ENCODE measurements around the gene PCSK1. TPM values are rescaled to one million over a fixed set of nuclear protein-coding genes. Genes with fewer than 3 reads are reported as not detected.

The PCSK1 gene
- total RNA-seq, 1 experiment from 2014 or later = not detected

DNA sequence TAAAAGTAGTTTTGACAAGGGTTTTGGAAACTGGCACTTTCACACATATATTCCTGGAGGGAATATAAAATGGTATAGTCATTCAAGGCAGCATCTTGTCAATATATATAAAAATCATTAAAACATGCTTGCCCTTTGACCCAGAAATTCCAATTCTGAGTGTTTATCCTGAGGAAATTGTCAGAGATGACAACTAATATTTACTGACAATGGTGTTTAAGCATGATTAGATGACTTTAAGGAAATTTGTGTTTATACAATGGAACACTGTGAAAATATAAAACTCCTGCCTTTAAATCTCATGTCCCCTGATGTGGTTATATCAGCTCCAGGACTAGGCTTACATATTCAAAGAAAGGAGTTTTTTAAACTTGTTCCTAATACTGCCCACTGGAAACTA lies 25.6 kb downstream of the PCSK1 start:
- ChIA-PET POLR2A (no interaction called here), RAD21 (ENCODE audit: low non-redundant PET in 1 of 2, low total read pairs in 2 of 2, uncharacterized antibody in 2 of 2, unreplicated experiment in 2 of 2) (no interaction called here), CTCF (no interaction called here)
- Histone ChIP-seq H3K4me1 (ENCODE audit: control insufficient read depth in 1 of 2, insufficient read depth in 2 of 2, low read length in 2 of 2) (no peaks in the 10 kb centered on the region), H3K9me3 (ENCODE audit: control insufficient read depth in 1 of 2, insufficient read depth in 1 of 2, low read depth in 1 of 2, low read length in 2 of 2) (no peaks in the 10 kb centered on the region), H3K9ac (ENCODE audit: low read length) (no peak overlapping the region), H3K27me3 (ENCODE audit: insufficient read depth, low read length) (peaks cover 45% of the 10 kb centered on the region), H3K4me2 (ENCODE audit: low read length) (no peak overlapping the region), H3K27ac (ENCODE audit: low read depth, low read length) (no peak overlapping the region), H3K9me2 (ENCODE audit: insufficient read depth) (no peaks in the 10 kb centered on the region), H4K20me1 (ENCODE audit: insufficient read depth) (no peaks in the 10 kb centered on the region), H3K79me2 (ENCODE audit: insufficient read depth, low read length) (no peaks in the 10 kb centered on the region), H2AFZ (ENCODE audit: low read depth, low read length, poor library complexity, severe bottlenecking) (no peak overlapping the region), H3K4me3 (replicated peaks in 1 of 2; ENCODE audit: low read depth in 1 of 2, low read length in 2 of 2) (no peak overlapping the region), H3K36me3 (ENCODE audit: control insufficient read depth in 1 of 2, insufficient read depth in 2 of 2, low read length in 2 of 2) (no peaks in the 10 kb centered on the region)
- no TSS peak for BruUV-seq (replicated peaks)
- DNase-seq (ENCODE audit: low read depth, low spot score) = no peak
- ATAC-seq = no peak
- intact Hi-C loops (cut with micrococcal nuclease) = no loop called here
- TF ChIP-seq SP1 (IDR thresholded peaks at IDR 0.05; ENCODE audit: low read depth) (no peak), POLR2AphosphoS5 (IDR thresholded peaks at IDR 0.05; ENCODE audit: low read depth, low read length) (no peak), ELF1 (IDR thresholded peaks at IDR 0.05; ENCODE audit: borderline replicate concordance, low read depth) (no peak), SIN3A (IDR thresholded peaks at IDR 0.05; ENCODE audit: low read depth) (no peak), RAD21 (IDR thresholded peaks at IDR 0.05; ENCODE audit: low read depth) (no peak), CEBPB (IDR thresholded peaks at IDR 0.05; ENCODE audit: low read depth) (no peak), ZNF274 (IDR thresholded peaks at IDR 0.05; ENCODE audit: low read depth, low read length) (no peak), CBX3 (IDR thresholded peaks at IDR 0.05; ENCODE audit: low read depth) (no peak), SRF (IDR thresholded peaks at IDR 0.05; ENCODE audit: low read depth) (no peak), EZH2 (IDR thresholded peaks at IDR 0.05) (no peak), TCF7L2 (IDR thresholded peaks at IDR 0.05; ENCODE audit: borderline replicate concordance, extremely low read depth, insufficient read depth, insufficient read length) (no peak), JUND (IDR thresholded peaks at IDR 0.05) (no peak), EZH2phosphoT487 (IDR thresholded peaks at IDR 0.05; ENCODE audit: borderline replicate concordance) (no peak), ZFX (IDR thresholded peaks at IDR 0.05) (no peak)
- TF ChIP-seq, protein P1, sequence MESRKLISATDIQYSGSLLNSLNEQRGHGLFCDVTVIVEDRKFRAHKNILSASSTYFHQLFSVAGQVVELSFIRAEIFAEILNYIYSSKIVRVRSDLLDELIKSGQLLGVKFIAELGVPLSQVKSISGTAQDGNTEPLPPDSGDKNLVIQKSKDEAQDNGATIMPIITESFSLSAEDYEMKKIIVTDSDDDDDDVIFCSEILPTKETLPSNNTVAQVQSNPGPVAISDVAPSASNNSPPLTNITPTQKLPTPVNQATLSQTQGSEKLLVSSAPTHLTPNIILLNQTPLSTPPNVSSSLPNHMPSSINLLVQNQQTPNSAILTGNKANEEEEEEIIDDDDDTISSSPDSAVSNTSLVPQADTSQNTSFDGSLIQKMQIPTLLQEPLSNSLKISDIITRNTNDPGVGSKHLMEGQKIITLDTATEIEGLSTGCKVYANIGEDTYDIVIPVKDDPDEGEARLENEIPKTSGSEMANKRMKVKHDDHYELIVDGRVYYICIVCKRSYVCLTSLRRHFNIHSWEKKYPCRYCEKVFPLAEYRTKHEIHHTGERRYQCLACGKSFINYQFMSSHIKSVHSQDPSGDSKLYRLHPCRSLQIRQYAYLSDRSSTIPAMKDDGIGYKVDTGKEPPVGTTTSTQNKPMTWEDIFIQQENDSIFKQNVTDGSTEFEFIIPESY (IDR thresholded peaks at IDR 0.05; ENCODE audit: extremely low read depth, insufficient replicate concordance, low read length) = no peak
- TF ChIP-seq, protein P2, sequence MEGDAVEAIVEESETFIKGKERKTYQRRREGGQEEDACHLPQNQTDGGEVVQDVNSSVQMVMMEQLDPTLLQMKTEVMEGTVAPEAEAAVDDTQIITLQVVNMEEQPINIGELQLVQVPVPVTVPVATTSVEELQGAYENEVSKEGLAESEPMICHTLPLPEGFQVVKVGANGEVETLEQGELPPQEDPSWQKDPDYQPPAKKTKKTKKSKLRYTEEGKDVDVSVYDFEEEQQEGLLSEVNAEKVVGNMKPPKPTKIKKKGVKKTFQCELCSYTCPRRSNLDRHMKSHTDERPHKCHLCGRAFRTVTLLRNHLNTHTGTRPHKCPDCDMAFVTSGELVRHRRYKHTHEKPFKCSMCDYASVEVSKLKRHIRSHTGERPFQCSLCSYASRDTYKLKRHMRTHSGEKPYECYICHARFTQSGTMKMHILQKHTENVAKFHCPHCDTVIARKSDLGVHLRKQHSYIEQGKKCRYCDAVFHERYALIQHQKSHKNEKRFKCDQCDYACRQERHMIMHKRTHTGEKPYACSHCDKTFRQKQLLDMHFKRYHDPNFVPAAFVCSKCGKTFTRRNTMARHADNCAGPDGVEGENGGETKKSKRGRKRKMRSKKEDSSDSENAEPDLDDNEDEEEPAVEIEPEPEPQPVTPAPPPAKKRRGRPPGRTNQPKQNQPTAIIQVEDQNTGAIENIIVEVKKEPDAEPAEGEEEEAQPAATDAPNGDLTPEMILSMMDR (IDR thresholded peaks at IDR 0.05 in 2 of 3, conservative IDR thresholded peaks at IDR 0.05 in 1 of 3; ENCODE audit: borderline replicate concordance in 1 of 3, insufficient read depth in 1 of 3, low read depth in 2 of 3, low read length in 2 of 3) = no peak

Measured in HCT116 (cell line).